ENCODE results near the gene KCNK1. TPM values are rescaled to one million over a fixed set of nuclear protein-coding genes. Genes with fewer than 3 reads are reported as not detected.

Gene KCNK1
- total and polyA plus RNA-seq, 2 of the 8 experiments (the other 6 are each of a cell fraction or from before 2014, with no cell fraction given): 11.9 to 16.5 TPM

DNA sequence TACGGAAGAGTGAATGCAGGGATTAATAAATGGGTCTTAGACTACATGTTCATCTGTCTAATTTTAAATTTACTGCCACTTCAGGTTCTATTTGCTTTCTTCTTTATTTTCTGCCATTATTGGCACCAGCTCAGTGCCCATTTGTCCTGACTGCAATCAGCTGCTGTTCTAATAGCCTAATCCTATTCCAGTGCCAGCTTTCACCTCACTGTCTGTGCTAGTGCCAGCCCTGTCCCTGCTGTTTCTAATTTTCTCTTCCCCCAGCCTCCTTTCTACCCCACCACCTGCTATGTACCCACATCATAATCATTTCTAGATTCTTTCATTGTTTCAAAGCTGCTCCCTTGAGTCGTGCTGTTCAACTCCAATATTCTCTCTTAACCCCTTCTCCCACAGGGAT is 86.4 kb downstream of the KCNK1 start:
- Histone ChIP-seq H2BK15ac (ENCODE audit: low read length) (no peak overlapping the region), H4K5ac (ENCODE audit: insufficient read length, low read depth, low read length) (no peak overlapping the region), H3K56ac (replicated peaks; ENCODE audit: insufficient read length, low read depth, low read length) (no peak overlapping the region), H4K8ac (ENCODE audit: extremely low read depth, insufficient read depth, low read length) (no peak overlapping the region), H3K79me2 (ENCODE audit: control insufficient read depth in 1 of 2, insufficient read depth in 2 of 2, low read length in 2 of 2) (no peaks in the 10 kb centered on the region), H3K4me1 (replicated peaks in 1 of 4; ENCODE audit: control insufficient read depth in 3 of 4, insufficient read depth in 4 of 4, low read length in 3 of 4) (no peaks in the 10 kb centered on the region), H3K4me3 (ENCODE audit: extremely low read depth in 1 of 4, insufficient read depth in 2 of 4, low read depth in 3 of 4, low read length in 4 of 4) (no peak overlapping the region), H3K9me3 (ENCODE audit: insufficient read depth in 2 of 2, low read depth in 1 of 2, low read length in 1 of 2) (0 out of 4 replicates have a peak, but pooled peaks cover 0 to 3% of the 10 kb centered on the region in 2 experiments), H2AK5ac (ENCODE audit: low read depth, low read length) (no peak overlapping the region), H3K27me3 (replicated peaks in 1 of 4; ENCODE audit: control insufficient read depth in 3 of 4, extremely low read depth in 1 of 4, insufficient read depth in 3 of 4, low read length in 3 of 4) (no peaks in the 10 kb centered on the region), H3K4me2 (ENCODE audit: insufficient read depth in 1 of 2, low read depth in 2 of 2, low read length in 2 of 2) (no peak overlapping the region), H2BK20ac (ENCODE audit: low read length) (no peak overlapping the region), H3K23ac (ENCODE audit: insufficient read length) (no peak overlapping the region), H3K27ac (ENCODE audit: low read depth, low read length) (no peak overlapping the region), H3K14ac (ENCODE audit: insufficient read length) (no peak overlapping the region), H3K36me3 (ENCODE audit: control insufficient read depth in 2 of 4, insufficient read depth in 4 of 4, low read length in 3 of 4) (no peaks in the 10 kb centered on the region), H4K20me1 (replicated peaks in 1 of 2; ENCODE audit: control insufficient read depth in 1 of 2, insufficient read depth in 2 of 2, low read length in 2 of 2) (no peaks in the 10 kb centered on the region), H2AFZ (ENCODE audit: low read length) (no peak overlapping the region), H3K9ac (replicated peaks in 1 of 4; ENCODE audit: extremely low read depth in 1 of 4, low read depth in 3 of 4, low read length in 3 of 4) (no peak overlapping the region), H4K91ac (replicated peaks; ENCODE audit: insufficient read length, low read length) (no peak overlapping the region), H3K79me1 (ENCODE audit: low read depth, low read length) (no peaks in the 10 kb centered on the region), H2BK12ac (ENCODE audit: low read depth, low read length) (no peak overlapping the region), H2BK5ac (ENCODE audit: low read depth, low read length) (no peak overlapping the region), H3K18ac (ENCODE audit: extremely low read depth, low read length) (no peak overlapping the region), H3K4ac (replicated peaks; ENCODE audit: insufficient read length, low read depth, low read length) (no peak overlapping the region), H2BK120ac (replicated peaks; ENCODE audit: low read depth, low read length) (no peak overlapping the region), H3K23me2 (ENCODE audit: low read depth, low read length) (no peaks in the 10 kb centered on the region)
- ChIA-PET CTCF (ENCODE audit: partially characterized antibody) (interaction anchor here (0.6 to 1.5 kb wide), 2 partner anchors 24 to 26 kb away, joined by 3 to 4 read pairs; no protein-coding TSS in a partner anchor), POLR2A (ENCODE audit: partially characterized antibody) (no interaction called here)
- FAIRE-seq (no peak), DNase-seq (ENCODE audit: low read depth in 1 of 2, low spot score in 2 of 2) (no peak)
- TF ChIP-seq, protein P1, sequence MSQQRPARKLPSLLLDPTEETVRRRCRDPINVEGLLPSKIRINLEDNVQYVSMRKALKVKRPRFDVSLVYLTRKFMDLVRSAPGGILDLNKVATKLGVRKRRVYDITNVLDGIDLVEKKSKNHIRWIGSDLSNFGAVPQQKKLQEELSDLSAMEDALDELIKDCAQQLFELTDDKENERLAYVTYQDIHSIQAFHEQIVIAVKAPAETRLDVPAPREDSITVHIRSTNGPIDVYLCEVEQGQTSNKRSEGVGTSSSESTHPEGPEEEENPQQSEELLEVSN (IDR thresholded peaks at IDR 0.05): no peak
- TF ChIP-seq FOSL1 (IDR thresholded peaks at IDR 0.05; ENCODE audit: insufficient read depth, low read depth, low read length) (no peak), TCF12 (IDR thresholded peaks at IDR 0.05; ENCODE audit: low read depth, low read length) (no peak), SIX5 (IDR thresholded peaks at IDR 0.05; ENCODE audit: low read depth, low read length) (no peak), RXRA (IDR thresholded peaks at IDR 0.05; ENCODE audit: insufficient read depth, low read depth, low read length) (no peak), RBBP5 (IDR thresholded peaks at IDR 0.05; ENCODE audit: borderline replicate concordance, low read depth, low read length) (no peak)
- WGBS, 2 experiments (ENCODE audit: extremely low coverage in 1 of 2, insufficient coverage in 1 of 2, insufficient read length in 1 of 2, insufficient replicate concordance in 2 of 2, low coverage in 1 of 2, low lambda C conversion rate in 2 of 2, missing lambda C conversion rate in 1 of 2): 97% methylated on average over 2 of the region's 2 CpGs; no CpG with 5 or more reads in 1 of the 2 experiments

All from H1 (cell line).